ENCODE measurements around the gene SLC2A4RG.
"Not testable (repeated sequence)": the region's sequence is repeated elsewhere in the genome, so short reads cannot be mapped to it uniquely, and the experiment has no call there.

SLC2A4RG gene

GRCh38 chr20:63776875-63777274, 37.3 kb downstream of the SLC2A4RG start:
- DNase-seq (ENCODE audit: low spot score), result not testable (repeated sequence)

DNA sequence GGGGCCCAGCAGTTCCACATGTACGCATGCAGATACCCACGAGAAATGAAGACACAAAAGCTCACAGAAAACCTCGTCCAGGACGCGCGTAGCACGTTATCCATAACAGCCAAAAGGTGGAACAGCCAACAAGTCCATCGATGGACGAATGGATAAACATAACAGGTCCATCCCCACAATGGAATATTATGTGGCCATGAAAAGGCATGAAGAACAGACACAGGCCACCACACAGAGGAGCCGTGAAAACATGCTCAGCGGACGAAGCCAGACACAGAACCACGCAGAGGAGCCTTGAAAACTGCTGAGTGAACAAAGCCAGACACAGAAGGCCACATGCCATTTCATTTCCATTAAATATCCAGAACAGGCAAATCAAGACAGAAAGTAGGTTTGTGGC, 38.0 kb downstream of the SLC2A4RG start:
- no peak for DNase-seq (ENCODE audit: low spot score)

DNA sequence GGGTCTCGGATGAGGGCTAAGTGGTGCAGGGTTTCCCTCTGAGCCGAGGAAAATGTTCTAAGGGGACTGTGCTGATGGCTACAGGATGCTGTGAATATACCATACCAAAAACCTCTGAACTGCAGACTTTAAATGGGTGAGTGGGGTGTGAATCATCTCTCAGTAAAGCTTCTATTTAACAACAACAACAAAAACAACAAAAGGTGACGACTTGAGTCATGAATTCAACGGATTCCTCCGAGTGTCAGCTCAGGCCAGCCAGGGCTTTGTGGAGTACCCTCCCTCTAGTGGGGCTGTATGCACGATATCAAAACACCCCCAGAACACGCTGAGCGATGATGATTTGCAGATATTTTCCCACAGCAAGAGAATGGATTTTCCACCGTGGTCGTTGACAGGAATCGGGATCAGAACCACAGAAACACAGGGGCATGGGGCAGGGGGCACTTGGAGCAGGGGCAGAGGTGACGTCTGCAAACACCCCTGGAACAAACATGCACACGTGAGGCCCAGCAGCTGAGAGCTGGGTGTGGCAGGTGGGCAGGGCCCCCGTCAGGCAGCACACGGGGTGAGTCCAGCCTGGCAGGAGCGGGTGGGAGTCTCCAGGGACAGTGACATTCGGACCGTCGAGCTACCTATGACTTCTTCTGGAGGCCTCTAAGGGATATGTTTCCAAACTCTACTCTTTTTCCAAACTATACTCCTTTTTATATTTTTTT, 38.6 kb downstream of the SLC2A4RG start:
- no peak for DNase-seq (ENCODE audit: low spot score)

- DNase-seq (ENCODE audit: low spot score), result no peak
Measured at GRCh38 chr20:63778857-63779256, 39.3 kb downstream of the SLC2A4RG start.

DNA sequence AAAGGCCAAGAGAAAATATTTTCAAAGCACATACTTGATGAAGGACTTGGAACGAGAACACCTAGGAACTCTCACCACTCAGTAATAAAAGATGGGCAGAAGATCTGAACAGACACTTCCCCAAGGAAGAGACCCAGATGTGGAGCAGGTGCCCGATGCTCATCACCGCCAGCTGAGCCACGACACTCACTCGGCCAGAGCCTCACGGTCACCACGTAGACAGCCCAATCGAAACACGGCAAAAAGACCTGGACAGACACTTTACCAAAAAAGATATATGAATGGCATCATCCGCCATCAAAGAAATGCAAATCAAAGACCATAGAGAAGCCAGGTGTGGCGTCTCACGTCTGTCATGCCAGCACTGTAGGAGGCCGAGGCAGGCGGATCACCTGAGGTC, 41.6 kb downstream of the SLC2A4RG start:
- no peak for DNase-seq (ENCODE audit: low spot score)

DNA sequence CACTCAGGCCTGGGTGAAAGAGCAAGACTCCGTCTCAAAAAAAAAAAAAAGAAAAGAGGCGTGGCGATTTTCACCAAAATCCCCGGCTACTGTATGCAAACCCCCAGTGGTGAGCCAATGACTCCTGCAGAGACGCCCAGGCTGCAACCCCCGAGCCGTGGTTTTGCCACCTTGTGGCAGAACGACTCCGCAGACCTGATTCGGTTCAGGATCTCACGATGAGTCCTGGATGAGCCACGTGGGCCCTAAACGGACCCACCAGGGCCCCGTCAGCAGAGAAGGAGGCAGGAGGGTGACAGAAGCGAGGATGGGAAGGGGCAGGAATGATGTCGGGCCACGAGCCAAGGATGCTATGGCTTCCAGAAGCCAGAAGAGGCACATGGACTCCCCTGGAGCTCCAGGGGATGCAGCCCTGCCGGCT, 42.5 kb downstream of the SLC2A4RG start:
- peak; percentile 86 for DNase-seq (ENCODE audit: low spot score)

DNA sequence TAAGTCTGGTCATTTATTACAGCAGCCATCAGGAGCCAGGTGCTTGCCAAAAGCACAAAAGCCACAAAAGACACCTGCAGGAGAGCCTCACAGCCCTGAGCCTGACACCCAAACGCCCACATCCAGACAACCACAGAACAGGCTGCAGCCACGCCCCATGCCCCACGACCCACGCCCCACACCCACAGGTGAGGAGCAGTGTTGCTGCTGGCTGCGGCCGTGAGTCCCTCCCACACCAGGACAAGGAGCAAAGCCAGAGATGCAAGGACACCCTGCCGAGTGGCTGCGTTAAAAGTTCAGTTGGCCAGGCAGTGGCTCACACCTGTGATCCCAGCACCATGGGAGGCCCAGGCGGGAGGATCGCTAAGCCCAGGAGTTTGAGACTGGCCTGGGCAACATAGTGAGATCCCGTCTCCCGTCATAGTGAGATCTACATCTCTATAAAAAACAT, 43.0 kb downstream of the SLC2A4RG start:
- peak; percentile 11 for DNase-seq (ENCODE audit: low spot score)

DNA sequence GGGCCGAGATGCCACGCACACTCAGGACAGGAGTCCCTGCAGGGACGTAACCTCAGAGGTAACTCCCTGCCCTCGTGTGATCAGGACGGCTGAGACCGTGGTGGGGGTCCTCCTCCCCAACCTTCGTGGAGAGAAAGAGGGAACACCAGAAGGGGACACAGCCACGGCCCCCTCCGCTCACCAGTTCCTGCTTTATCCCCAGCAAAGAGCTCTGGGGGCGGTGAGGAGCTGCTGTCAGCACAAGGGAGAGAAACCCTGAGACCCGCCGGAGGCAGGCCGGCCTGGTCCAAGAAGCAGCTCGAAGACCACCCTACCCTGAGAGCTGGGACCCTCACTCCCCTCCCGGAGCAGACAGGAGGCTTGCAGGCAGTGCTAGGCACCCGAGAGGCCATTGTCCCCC, 44.4 kb downstream of the SLC2A4RG start:
- DNase-seq (ENCODE audit: low spot score), result no peak

GRCh38 chr20:63785691-63786131, 46.1 kb downstream of the SLC2A4RG start:
- no peak for DNase-seq (ENCODE audit: low spot score)

GRCh38 chr20:63787302-63787701, 47.7 kb downstream of the SLC2A4RG start:
- DNase-seq (ENCODE audit: low spot score), result no peak

DNA sequence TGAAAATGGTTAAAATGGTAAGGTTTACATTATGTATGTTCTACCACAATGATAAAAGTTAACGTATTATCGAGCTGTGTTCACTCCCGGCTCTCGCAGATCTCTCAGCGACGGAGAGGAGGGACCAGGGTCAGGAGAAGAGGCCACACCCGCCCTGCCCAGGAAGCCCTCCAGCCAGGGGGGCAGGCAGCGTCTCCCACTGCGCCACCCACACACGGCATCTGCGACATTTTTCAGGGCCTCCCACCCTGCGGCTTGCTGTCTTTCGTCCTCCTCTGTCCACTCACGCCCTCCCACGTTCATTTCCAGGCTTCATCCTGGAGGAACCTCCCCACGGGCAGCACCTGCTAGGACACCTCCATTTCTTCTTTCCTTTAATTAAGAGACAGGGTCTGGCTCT, 48.2 kb downstream of the SLC2A4RG start:
- DNase-seq (ENCODE audit: low spot score), result no peak

DNA sequence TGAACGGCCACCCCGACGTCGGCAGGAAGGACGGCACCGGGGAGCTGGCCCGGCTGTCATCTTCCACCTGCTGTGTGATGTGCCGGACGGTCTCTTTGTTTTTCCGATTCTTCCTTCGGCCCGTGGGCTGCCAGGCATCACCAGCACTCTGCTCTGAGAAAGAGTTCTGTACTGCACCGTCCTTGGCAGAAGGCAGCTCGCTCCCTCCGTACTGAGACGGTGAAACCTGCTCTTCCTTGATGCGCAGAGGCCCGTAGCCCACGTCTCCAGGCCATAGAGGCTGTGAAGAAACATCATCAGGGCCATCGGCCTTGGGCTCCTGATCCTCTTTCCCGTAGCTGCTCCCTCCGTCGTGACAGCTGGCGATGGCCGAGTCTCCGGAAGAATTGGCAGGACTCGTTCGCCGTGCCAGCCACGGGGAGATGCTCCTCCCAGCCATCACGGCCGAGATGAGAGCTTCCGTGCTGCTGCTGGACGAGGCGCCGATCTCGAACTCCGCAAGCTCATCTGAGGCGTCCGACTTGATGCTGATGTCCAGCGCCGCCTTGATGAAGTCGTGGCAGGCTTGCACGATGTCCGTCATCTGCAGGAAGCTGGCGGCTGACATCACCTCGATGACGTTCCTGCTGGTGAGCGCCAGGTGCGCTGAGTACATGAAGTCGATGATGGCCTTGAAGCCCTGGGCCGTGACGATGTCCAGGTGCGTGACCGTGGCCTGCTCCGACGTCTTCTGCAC, 50.4 kb downstream of the SLC2A4RG start:
- DNase-seq (ENCODE audit: low spot score), result no peak

GRCh38 chr20:63790572-63791168, 51.1 kb downstream of the SLC2A4RG start:
- no peak for DNase-seq (ENCODE audit: low spot score)

DNA sequence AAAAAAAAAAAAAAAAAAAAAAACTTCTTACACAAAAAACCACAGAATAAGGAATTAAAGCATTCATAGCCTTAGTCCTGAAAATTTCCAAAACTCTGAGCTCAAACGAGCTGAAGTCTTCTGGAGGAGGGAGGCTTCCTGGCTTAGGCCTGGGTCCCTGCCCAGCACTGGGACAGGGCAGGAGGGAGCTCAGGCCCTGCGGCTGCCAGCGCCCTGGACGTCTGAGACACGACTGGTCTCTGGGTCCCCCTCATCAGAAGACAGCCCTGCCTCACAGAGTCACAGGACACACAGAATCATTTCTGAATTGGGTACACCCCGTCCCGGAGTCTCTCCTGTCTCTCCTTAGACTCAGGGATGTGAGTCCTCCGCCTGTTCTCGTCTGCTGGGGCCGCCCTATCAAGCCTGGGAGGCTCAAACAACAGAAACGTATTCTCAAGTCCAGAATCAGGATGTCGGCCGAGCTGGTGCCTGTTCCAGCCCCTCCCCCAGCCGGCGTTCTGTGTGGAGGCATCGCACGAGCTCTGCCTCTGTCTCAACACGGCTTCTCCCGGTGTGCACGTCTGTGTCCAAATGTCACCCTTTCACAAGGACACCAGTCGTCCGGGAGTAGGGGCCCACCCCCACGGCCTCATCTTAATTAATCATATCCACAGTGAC, 52.1 kb downstream of the SLC2A4RG start:
- no peak for DNase-seq (ENCODE audit: low spot score)

GRCh38 chr20:63792866-63793265, 53.3 kb downstream of the SLC2A4RG start:
- DNase-seq (ENCODE audit: low spot score), result no peak
